NCI-H2171 treated with DMSO at 0.1 percent for 48 hours (cell line): Measurements from ENCODE around the gene DUSP28.

Experiments
- DNase-seq: peaks from one replicate; lab custom pipeline; 2025; lab: John Stamatoyannopoulos, UW

DUSP28 gene

DNA sequence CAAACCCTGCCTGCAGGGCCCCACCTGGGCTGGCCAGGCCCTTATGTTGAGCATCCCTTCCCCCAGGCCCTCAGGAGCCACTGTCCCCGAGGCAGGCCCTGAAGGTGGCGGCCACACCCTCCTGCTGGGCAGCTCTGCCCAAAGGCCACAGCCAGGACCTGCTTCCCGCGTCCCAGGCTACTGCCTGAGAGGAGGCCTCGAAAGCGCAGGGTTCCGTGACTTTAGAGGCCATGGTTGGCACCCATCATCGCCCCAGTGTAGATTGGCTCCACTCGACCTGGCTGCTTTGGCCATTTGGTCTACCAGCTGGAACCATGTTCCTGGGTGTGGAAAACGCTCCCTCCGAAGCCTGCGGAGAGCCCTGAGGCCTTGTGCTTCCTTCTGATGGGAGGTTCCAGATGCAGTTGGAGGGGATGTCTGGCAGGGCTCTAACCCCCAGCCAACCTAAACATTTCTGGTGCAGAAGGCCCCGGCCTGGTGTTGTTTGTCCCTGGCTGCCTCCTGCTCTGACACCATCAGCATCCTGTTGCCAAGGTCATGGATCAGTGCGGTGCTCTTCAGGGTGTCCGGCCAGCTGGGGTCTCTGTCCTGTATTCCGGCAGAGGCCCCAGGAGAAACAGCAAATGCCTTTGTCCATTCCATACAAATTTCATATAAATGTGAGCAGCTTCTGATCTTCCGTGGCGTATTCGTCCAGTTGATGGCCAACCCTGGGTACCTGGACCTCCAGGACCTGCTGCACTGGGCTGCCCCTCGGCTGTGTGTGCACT, 41.1 kb downstream of the DUSP28 start:
- DNase-seq = no peak

DNA sequence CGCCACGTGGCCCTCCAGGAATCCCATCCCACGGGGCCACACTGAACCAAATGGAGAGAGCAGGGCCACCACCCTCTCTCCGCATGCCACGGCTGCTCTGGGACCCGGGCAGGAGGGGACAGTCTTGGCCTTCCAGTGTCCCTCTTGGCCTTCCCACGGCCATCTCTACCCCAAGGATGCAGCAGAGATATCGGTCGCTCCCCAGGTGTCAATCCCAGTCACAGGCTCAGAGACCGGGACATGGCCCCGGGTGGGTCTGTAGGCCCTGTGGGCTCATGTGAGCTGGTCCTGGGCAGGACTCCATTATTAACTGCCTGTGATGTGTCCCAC, 41.6 kb downstream of the DUSP28 start:
- DNase-seq = no peak

DNA sequence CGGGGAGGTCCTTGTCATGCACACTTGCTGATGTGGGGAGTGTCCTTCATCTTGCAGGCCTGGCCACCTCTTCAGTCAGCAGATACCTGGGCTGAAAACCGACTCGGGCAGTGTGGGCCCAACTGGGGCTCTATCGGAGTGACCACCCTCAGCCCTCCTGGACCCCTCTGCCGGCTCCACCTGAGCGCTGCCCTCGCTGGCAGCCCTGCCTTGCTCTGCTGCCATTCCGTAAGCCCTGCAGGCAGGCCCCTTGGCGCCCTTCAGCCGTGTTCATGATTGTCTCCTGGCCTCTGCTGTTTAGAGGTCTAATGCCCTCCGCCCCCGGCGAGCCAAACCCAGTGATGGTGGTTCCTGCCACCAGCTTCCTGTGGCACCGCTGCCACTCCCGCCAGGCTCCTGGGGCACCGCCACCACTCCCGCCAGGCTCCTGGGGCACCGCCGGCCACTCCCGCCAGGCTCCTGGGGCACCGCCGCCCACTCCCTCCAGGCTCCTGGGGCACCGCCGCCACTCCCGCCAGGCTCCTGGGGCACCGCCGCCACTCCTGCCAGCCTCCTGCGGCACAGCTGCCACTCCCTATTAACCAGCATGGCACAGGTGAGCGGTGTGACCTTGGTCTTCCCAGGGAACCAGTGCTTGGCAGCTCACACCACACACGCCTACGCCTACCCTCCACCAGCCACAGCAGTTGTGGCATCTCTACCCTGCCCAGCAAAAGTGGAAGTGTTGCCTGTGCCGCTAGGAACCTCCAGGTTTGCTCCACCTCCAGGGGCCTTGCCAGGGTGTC, 42.3 kb downstream of the DUSP28 start:
- no peak for DNase-seq

DNA sequence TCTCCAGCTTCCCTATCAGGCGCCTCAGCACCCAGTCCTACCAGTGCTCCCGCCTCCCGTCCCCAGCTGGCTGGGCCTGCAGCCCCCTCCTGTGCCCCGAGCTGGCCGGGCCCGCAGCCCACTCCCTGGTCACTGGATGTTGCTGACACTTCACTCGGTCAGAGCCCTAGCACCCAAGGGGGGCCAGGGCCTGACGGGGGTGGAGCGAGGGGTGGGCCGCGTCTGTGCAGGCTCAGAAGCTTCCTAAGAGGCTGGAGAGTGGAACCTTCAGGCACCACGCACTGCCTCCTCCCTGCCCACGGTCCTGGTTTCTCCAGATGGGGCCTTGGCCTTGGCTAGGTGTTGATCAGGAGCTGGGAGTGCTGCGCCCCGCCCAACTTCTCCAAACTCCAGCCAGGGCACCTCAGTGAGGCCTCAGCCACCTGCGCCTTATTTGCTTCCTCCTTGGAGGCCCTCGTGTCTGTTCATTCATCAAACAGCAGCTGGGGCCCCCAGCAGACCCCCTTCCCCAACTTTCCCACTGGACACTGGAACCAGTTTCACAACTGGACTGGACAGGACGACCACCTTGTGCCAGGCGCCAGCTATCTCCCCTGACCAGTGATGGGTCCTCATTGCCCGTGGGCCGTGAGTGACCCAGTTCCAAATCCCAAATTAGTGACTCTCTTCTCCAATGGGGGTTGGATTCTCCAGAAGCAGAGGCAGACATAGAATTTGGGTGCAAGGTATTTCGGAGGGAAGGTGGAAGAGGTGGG, 43.1 kb downstream of the DUSP28 start:
- no peak for DNase-seq

DNA sequence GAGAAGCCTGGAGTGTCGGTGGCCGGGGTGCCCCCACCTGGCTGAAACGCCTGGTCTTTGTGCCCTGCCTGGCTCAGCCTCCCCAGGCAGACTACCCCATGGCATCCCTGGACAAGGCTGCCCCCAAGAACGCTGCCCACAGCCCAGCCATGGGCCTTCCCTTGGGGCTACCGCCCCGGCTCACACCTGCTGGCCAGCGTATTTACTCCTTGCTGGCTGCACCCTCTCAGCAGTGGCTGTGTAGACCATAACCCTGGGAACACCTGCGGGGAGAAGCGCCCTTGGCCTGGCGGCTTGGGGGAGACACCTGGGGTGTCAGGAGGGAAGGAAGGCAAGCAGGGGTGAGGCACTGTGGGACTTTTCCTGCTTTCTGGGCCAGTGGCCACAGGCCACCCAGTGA, 43.7 kb downstream of the DUSP28 start:
- no peak for DNase-seq

DNA sequence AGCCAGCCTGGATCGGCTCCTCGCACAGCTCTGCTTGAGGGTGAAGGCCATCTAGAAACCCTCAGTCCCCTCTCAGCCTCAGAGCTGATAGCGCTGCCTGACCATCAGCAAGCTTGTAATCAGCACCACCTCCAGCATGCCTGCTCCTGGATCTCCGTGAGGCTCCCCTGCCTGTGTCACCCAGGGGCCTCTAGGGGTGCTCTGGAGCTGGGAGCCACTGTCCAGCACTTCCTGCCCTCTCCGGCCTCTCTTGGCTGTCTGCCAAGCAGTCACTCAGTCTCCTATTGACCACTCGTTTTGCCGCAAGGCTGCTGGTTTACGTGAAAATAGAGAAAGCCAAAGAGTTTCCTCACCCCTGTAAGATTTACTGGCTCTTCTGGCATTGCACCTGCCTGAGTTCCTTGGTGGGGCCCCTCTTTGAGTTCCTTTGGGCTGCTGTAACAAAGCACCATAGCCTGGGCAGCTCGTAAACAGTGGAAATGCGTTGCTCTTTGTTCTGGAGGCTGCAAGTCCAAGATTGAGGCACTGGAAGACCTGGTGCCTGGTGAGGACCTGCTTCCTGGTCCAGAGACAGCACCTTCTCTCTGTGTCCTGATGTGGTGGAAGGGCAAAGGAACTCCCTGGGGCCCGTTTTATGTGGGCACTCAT, 44.3 kb downstream of the DUSP28 start:
- DNase-seq = no peak

DNA sequence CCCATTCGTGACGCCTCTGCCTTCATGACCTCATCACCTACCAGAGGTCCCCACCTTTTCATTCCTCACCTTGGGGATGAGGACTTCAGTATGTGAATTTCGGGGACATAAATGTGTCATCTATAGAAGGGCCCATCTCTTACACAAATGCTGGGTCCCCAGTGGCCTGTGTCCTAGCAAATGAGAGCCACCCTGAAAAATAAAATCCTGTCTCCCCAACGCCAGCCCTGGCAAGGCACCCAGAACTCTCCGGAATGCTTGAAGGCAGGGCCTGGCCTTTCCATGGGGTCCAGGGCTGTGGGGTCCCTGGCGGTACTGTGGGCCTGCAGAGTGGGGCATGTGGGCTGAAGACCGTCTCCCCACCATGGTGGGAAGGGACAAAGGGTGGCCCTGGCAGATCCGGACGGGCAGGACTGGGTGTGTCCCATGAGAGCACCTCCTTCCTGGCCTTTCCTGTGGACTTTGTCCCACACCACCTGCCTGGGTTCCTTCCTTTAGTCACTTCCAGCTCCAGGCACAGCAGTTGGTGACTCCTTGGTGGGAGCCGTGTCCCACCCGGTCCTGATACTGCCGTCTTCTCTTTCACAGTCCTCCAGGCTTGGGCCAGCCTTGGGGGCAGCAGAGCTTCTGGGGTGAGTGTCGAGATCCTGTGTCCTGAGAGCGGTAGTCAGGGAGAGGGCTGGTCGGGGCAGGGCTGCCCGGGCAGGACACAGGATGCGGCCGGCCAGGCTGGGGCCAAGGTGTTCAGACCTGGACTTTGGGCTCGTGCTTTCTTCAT, 45.0 kb downstream of the DUSP28 start:
- DNase-seq = no peak

DNA sequence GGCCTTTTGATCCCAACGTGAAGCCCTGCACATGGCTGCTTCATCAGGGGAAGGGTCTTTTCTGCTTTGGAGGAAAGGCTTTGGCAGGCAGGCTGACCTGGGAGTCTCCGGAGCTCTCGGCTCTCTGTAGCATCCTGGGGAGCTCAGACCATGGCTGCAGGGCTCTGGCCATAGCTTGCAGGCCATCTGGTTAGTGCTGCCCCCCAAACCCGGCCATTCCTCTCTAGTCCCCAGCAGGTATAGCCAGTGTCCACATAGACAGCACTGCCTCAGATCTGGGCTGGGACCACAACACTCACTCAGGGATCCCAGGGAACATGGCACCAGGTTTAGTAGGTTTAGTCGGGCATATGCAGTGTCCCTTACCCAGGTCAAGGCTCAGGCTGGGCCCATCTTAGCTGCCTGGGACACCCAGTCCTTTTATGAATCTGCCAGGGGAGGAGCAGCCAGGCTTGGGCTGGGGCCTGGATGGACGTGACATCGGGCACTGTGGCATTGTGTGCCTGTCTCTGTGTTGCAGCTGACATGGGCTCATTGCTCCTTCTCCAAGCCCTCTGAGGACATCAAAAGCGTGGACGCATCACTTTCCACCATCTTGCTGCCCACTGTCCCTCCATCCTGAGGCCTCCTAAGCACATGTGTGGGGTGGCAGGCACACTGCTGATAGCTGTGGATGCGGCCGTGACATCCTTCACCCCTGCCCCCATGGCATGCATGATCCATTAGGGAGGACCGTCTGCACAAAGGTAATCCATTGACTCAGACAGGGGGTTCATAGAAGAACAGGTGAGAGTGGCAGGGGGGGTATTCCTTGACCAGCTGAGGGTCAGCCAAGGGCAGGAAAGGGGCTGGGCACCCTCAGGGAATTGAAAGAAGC, 45.9 kb downstream of the DUSP28 start:
- DNase-seq = no peak

DNA sequence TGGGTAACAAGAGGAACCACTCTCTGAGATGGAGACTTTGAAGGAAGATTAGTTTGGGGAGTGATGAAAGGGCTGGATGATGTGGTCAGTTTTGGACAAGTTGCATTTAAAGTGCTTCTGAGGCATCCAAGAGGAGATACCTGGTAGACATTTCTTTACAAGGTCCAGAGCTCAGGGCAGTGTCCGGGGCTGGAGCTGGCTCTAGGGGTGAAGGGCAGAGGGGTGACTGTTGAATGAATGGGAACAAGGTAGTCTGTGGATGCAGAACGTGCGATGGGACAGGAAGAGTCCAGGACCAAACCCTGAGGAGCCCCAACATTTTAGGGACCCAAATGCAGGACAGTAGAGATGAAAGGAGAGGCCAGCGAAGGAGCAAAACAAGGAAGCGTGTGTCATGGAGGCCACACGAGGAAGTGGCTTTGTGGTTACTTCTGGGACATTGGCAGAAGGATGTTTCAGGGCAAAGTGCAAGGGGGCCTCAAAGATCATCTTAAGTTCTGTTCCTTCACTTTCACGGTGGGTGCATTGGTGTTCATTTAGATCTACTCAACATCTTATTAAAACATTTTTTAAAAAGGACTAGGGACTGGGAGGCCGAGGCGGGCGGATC, 51.5 kb downstream of the DUSP28 start:
- no peak for DNase-seq
